SK-N-SH (cell line): ENCODE measurements around the gene SIK1. TPM values are rescaled to one million over a fixed set of nuclear protein-coding genes. Genes with fewer than 3 reads are reported as not detected.

Source experiments
- CTCF ChIA-PET: fragments of 300-600, 350-600 bp; formaldehyde crosslinking; extraction: SDS; loops from one replicate; lab custom pipeline; 2021; lab: Yijun Ruan, JAX
- POLR2A ChIA-PET: fragments of 350-600 bp; sonication (Branson Sonifier 250); formaldehyde crosslinking; extraction: SDS; loops from one replicate; lab custom pipeline; 2020; ENCODE audit warnings: antibody characterized with exemption, inconsistent platforms; lab: Yijun Ruan, JAX
- DNase-seq: peaks from one replicate; pipeline ENCODE4 v3.0.0; 2012
- H2AFZ ChIP-seq: fragments of 200-600 bp; sonication (generic); 2 replicates; pipeline ENCODE4 v1.8.1; 2016; ENCODE audit warnings: antibody characterized with exemption, mild to moderate bottlenecking, low read depth
- H3F3A ChIP-seq: fragments of 200-600 bp; sonication (generic); replicated peaks from 2 replicates; pipeline ENCODE3; 2016; ENCODE audit warnings: antibody characterized with exemption, mild to moderate bottlenecking; ENCODE audit not compliant: insufficient read depth
- H3K27ac ChIP-seq, 2 experiments: fragments of 200-500 bp in 1 of 2; fragments of 200-600 bp in 1 of 2; sonication (Bioruptor generic) in 1 of 2; sonication (generic), shearing (Covaris generic) in 1 of 2; 2 replicates each; pipeline versions ENCODE4 v1.5.1 to v1.6.1; 2014 to 2016; ENCODE audit warnings: low read depth in 2 of 2, inconsistent platforms in 1 of 2, low read length in 1 of 2, mild to moderate bottlenecking in 1 of 2, mixed read lengths in 1 of 2
- H3K27me3 ChIP-seq: fragments of 200-600 bp; sonication (generic), shearing (Covaris generic); 2 replicates; pipeline ENCODE4 v1.6.1; 2016; ENCODE audit warnings: mixed run types; ENCODE audit not compliant: insufficient read depth
- H3K36me3 ChIP-seq, 2 experiments: fragments of 200-500 bp in 1 of 2; fragments of 200-600 bp in 1 of 2; sonication (Bioruptor generic) in 1 of 2; sonication (generic) in 1 of 2; replicated peaks in 1 of 2; 2 replicates each; pipeline versions ENCODE3 to v1.5.1; 2014 to 2016; ENCODE audit warnings: low read length in 1 of 2, mild to moderate bottlenecking in 1 of 2; ENCODE audit not compliant: insufficient read depth in 2 of 2, control insufficient read depth in 1 of 2
- H3K4me1 ChIP-seq, 2 experiments: fragments of 200-500 bp in 1 of 2; fragments of 200-600 bp in 1 of 2; sonication (Bioruptor generic) in 1 of 2; sonication (generic), shearing (Covaris generic) in 1 of 2; 2 replicates each; pipeline versions ENCODE4 v1.5.1 to v1.6.1; 2014 to 2016; ENCODE audit warnings: low read depth in 1 of 2, low read length in 1 of 2, mixed run types in 1 of 2; ENCODE audit not compliant: insufficient read depth in 2 of 2, control insufficient read depth in 1 of 2
- H3K4me2 ChIP-seq: fragments of 200-600 bp; sonication (generic), shearing (Covaris generic); 2 replicates; pipeline ENCODE4 v1.6.1; 2017; ENCODE audit warnings: mixed run types
- H3K4me3 ChIP-seq, 2 experiments: fragments of 200-500 bp in 1 of 2; fragments of 200-600 bp in 1 of 2; sonication (Bioruptor generic) in 1 of 2; sonication (generic), shearing (Covaris generic) in 1 of 2; 2 replicates each; pipeline versions ENCODE4 v1.5.1 to v1.8.1; 2014 to 2016; ENCODE audit warnings: low read depth in 2 of 2, inconsistent platforms in 1 of 2, low read length in 1 of 2, mild to moderate bottlenecking in 1 of 2, mixed read lengths in 1 of 2, moderate library complexity in 1 of 2
- H3K79me2 ChIP-seq: fragments of 200-600 bp; sonication (generic); 2 replicates; pipeline ENCODE4 v1.8.1; 2017; ENCODE audit warnings: mild to moderate bottlenecking; ENCODE audit not compliant: insufficient read depth
- H3K9ac ChIP-seq: fragments of 200-600 bp; sonication (generic); 2 replicates; pipeline ENCODE4 v1.6.1; 2017; ENCODE audit warnings: mixed run types
- H3K9me2 ChIP-seq: fragments of 200-600 bp; sonication (generic); 2 replicates; pipeline ENCODE4 v1.6.1; 2017; ENCODE audit warnings: mixed run types
- H3K9me3 ChIP-seq: fragments of 200-600 bp; sonication (generic); 2 replicates; pipeline ENCODE4 v1.6.1; 2017; ENCODE audit warnings: mixed run types, mild to moderate bottlenecking, moderate library complexity
- H4K20me1 ChIP-seq: fragments of 200-600 bp; sonication (generic); 2 replicates; pipeline ENCODE4 v1.6.1; 2017; ENCODE audit warnings: mild to moderate bottlenecking, mixed run types; ENCODE audit not compliant: insufficient read depth
- CHD2 ChIP-seq: fragments of 150-350 bp; IDR thresholded peaks from 2 replicates; pipeline ENCODE4 v1.6.1; 2018; ENCODE audit warnings: low read length; ENCODE audit not compliant: partially characterized antibody
- ELF1 ChIP-seq: IDR thresholded peaks from 2 replicates; pipeline ENCODE4 v1.4.0; 2012
- FOSL2 ChIP-seq: IDR thresholded peaks from 2 replicates; pipeline ENCODE4 v1.4.0; 2012; ENCODE audit warnings: low read depth, mild to moderate bottlenecking, moderate library complexity, borderline replicate concordance
- FOXJ3 ChIP-seq: sonication (generic); formaldehyde crosslinking; IDR thresholded peaks from 2 replicates; pipeline ENCODE4 v1.5.1; 2020; ENCODE audit warnings: mild to moderate bottlenecking, missing genetic modification reagents
- IRF3 ChIP-seq: fragments of 150-350 bp; IDR thresholded peaks from 2 replicates; pipeline ENCODE4 v1.6.1; 2016; ENCODE audit warnings: mild to moderate bottlenecking, low read depth, low read length
- MEF2A ChIP-seq: IDR thresholded peaks from 2 replicates; pipeline ENCODE4 v1.4.0; 2012; ENCODE audit warnings: low read depth, borderline replicate concordance
- MXI1 ChIP-seq: IDR thresholded peaks from 2 replicates; pipeline ENCODE4 v1.6.1; 2012; ENCODE audit warnings: mild to moderate bottlenecking, low read depth, low read length, improper control_type of control experiment
- NRF1 ChIP-seq: IDR thresholded peaks from 2 replicates; pipeline ENCODE4 v1.6.1; 2012; ENCODE audit warnings: low read depth, mild to moderate bottlenecking, low read length
- POLR2AphosphoS5 ChIP-seq: IDR thresholded peaks from 2 replicates; pipeline ENCODE4 v1.6.1; 2012; ENCODE audit warnings: low read depth, low read length
- RFX5 ChIP-seq: IDR thresholded peaks from 2 replicates; pipeline ENCODE4 v1.6.1; 2012; ENCODE audit warnings: mild to moderate bottlenecking, improper control_type of control experiment, low read length
- RXRA ChIP-seq: IDR thresholded peaks from 2 replicates; pipeline ENCODE4 v1.4.0; 2012; ENCODE audit warnings: low read depth, mild to moderate bottlenecking, borderline replicate concordance
- SIN3A ChIP-seq: IDR thresholded peaks from 2 replicates; pipeline ENCODE4 v1.6.1; 2012; ENCODE audit warnings: low read depth, mild to moderate bottlenecking, low read length, moderate library complexity, borderline replicate concordance
- SMC3 ChIP-seq: IDR thresholded peaks from 2 replicates; pipeline ENCODE4 v1.6.1; 2012; ENCODE audit warnings: low read depth, low read length, improper control_type of control experiment
- TAF1 ChIP-seq: IDR thresholded peaks from 2 replicates; pipeline ENCODE4 v1.6.1; 2012; ENCODE audit warnings: low read depth, mild to moderate bottlenecking, low read length, moderate library complexity, borderline replicate concordance
- TEAD4 ChIP-seq: IDR thresholded peaks from 2 replicates; pipeline ENCODE4 v1.4.0; 2012; ENCODE audit warnings: mild to moderate bottlenecking, borderline replicate concordance; ENCODE audit not compliant: insufficient read depth
- YY1 ChIP-seq: IDR thresholded peaks from 2 replicates; pipeline ENCODE4 v1.4.0; 2012; ENCODE audit warnings: low read depth, mild to moderate bottlenecking
- WGBS: methylation state at CpG from one replicate; pipeline ENCODE4 v1.1.6; 2017; ENCODE audit warnings: low lambda C conversion rate; 5-methylcytosine and 5-hydroxymethylcytosine counted together
- polyA plus RNA-seq, 3 experiments: library from polyadenylated mRNA; depleted of rRNA; stranded (reverse); fragments of >200 nt; gene quantifications; 2 replicates each; pipeline ENCODE4 v1.2.3, GENCODE V29; 2012
- TF ChIP-seq, protein P1 (sequence below): fragments of 200-600 bp; sonication (generic); IDR thresholded peaks from 2 replicates; pipeline ENCODE4 v1.6.1; 2017; ENCODE audit warnings: antibody characterized with exemption, mild to moderate bottlenecking, moderate library complexity
- TF ChIP-seq, protein P2 (sequence below): IDR thresholded peaks from 2 replicates; pipeline ENCODE4 v1.6.1; 2012; ENCODE audit warnings: mild to moderate bottlenecking, low read depth, low read length, moderate library complexity
- TF ChIP-seq, protein P3 (sequence below): IDR thresholded peaks from 2 replicates; pipeline ENCODE4 v1.4.0; 2012; ENCODE audit warnings: low read depth

Gene SIK1
- polyA plus RNA-seq, 1 of the 3 experiments (the other 2 are of a cell fraction): 3.8 TPM

- no peak overlapping the region for H3K27ac ChIP-seq
- DNase-seq: no peak
- peaks cover 8 to 15% of the 10 kb centered on the region in 2 experiments; a peak in 2 of 4 replicates for H3K4me1 ChIP-seq
- H2AFZ ChIP-seq: no peak overlapping the region
- no peak for TF ChIP-seq FOSL2
- TF ChIP-seq NRF1: no peak
- TF ChIP-seq YY1: no peak
- no peak for TF ChIP-seq FOXJ3 (CRISPR knock-in tag)
- TF ChIP-seq SMC3: no peak
- TF ChIP-seq MEF2A: no peak
- TF ChIP-seq CHD2: no peak
- no peak for TF ChIP-seq RFX5
- TF ChIP-seq ELF1: no peak
- no peak for TF ChIP-seq IRF3
- no peak for TF ChIP-seq RXRA
- no peak for TF ChIP-seq TEAD4
- TF ChIP-seq MXI1: no peak
- no peak for TF ChIP-seq POLR2AphosphoS5
- 82% methylated on average over 8 of the region's 16 CpGs for WGBS
- H3K9me3 ChIP-seq: no peaks in the 10 kb centered on the region
- no peak overlapping the region for H3K4me3 ChIP-seq
- H4K20me1 ChIP-seq: no peaks in the 10 kb centered on the region
- H3K4me2 ChIP-seq: no peak overlapping the region
- POLR2A ChIA-PET: no interaction called here
- no peaks in the 10 kb centered on the region for H3K36me3 ChIP-seq
- no peak overlapping the region for H3K9ac ChIP-seq
- no peaks in the 10 kb centered on the region for H3K27me3 ChIP-seq
- no peaks in the 10 kb centered on the region for H3K9me2 ChIP-seq
- H3F3A ChIP-seq: no peaks in the 10 kb centered on the region
- CTCF ChIA-PET: no interaction called here
- no peaks in the 10 kb centered on the region for H3K79me2 ChIP-seq
Observed at GRCh38 chr21:43374228-43374885, 52.6 kb downstream of the SIK1 start.

DNA sequence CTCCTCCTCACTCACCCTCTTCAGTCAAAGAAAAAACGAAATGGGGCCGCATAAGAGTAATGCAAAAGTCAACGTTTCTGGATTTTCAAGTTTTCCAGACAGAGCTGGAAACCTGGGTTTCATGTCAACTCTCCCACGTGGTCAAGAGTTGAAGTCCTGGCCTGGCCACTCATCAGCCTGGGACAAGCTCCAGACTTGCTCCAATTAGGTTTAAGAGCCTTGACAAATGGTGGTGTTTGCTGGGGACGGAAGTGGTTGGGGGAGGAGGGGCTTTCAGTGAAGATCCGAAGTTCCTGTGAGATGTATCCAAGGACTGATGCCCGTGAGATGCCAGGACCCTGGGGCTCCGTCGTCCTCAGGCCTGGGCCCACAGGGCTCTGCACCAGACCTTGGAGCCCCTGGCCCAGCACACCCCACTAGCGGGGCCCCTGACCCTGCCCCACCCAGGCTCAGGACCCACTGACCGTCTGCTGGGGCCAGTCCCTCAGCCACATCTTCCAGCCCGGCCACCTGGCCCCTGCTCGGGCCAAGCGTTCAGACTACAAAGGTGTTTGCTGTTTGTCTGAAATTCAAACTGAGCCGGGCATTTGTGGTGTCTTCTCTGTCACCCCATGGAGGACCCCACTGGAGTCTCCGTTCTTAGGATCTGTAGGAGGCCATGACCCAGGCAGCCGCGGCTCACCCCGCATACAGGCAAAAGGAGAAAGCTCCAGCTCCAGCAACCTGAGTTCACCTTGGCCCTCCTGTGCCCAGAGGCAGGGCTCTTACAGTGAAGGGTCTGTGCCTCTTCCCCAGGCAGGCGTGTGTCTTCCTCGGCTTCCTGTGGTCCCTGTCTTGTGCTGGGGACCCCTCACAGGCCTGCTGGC is 53.3 kb downstream of the SIK1 start:
- peaks cover 8 to 22% of the 10 kb centered on the region in 2 experiments; a peak in 2 of 4 replicates for H3K4me1 ChIP-seq
- H3K9me2 ChIP-seq: no peaks in the 10 kb centered on the region
- ChIA-PET POLR2A (no interaction called here), CTCF (no interaction called here)
- no peaks in the 10 kb centered on the region for H3F3A ChIP-seq
- no peak overlapping the region for H3K4me2 ChIP-seq
- H3K79me2 ChIP-seq: no peaks in the 10 kb centered on the region
- H2AFZ ChIP-seq: no peak overlapping the region
- H3K4me3 ChIP-seq: no peak overlapping the region
- no peaks in the 10 kb centered on the region for H3K36me3 ChIP-seq
- DNase-seq: no peak
- no peak overlapping the region for H3K27ac ChIP-seq
- H3K9me3 ChIP-seq: no peaks in the 10 kb centered on the region
- 66% methylated on average over 12 of the region's 21 CpGs for WGBS
- no peaks in the 10 kb centered on the region for H3K27me3 ChIP-seq
- no peak overlapping the region for H3K9ac ChIP-seq
- H4K20me1 ChIP-seq: no peaks in the 10 kb centered on the region
- TF ChIP-seq, protein P1, sequence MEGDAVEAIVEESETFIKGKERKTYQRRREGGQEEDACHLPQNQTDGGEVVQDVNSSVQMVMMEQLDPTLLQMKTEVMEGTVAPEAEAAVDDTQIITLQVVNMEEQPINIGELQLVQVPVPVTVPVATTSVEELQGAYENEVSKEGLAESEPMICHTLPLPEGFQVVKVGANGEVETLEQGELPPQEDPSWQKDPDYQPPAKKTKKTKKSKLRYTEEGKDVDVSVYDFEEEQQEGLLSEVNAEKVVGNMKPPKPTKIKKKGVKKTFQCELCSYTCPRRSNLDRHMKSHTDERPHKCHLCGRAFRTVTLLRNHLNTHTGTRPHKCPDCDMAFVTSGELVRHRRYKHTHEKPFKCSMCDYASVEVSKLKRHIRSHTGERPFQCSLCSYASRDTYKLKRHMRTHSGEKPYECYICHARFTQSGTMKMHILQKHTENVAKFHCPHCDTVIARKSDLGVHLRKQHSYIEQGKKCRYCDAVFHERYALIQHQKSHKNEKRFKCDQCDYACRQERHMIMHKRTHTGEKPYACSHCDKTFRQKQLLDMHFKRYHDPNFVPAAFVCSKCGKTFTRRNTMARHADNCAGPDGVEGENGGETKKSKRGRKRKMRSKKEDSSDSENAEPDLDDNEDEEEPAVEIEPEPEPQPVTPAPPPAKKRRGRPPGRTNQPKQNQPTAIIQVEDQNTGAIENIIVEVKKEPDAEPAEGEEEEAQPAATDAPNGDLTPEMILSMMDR: no peak
- TF ChIP-seq TAF1 (no peak), SIN3A (no peak), CHD2 (no peak), SMC3 (no peak)
- TF ChIP-seq, protein P2, sequence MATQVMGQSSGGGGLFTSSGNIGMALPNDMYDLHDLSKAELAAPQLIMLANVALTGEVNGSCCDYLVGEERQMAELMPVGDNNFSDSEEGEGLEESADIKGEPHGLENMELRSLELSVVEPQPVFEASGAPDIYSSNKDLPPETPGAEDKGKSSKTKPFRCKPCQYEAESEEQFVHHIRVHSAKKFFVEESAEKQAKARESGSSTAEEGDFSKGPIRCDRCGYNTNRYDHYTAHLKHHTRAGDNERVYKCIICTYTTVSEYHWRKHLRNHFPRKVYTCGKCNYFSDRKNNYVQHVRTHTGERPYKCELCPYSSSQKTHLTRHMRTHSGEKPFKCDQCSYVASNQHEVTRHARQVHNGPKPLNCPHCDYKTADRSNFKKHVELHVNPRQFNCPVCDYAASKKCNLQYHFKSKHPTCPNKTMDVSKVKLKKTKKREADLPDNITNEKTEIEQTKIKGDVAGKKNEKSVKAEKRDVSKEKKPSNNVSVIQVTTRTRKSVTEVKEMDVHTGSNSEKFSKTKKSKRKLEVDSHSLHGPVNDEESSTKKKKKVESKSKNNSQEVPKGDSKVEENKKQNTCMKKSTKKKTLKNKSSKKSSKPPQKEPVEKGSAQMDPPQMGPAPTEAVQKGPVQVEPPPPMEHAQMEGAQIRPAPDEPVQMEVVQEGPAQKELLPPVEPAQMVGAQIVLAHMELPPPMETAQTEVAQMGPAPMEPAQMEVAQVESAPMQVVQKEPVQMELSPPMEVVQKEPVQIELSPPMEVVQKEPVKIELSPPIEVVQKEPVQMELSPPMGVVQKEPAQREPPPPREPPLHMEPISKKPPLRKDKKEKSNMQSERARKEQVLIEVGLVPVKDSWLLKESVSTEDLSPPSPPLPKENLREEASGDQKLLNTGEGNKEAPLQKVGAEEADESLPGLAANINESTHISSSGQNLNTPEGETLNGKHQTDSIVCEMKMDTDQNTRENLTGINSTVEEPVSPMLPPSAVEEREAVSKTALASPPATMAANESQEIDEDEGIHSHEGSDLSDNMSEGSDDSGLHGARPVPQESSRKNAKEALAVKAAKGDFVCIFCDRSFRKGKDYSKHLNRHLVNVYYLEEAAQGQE: no peak
- TF ChIP-seq, protein P3, sequence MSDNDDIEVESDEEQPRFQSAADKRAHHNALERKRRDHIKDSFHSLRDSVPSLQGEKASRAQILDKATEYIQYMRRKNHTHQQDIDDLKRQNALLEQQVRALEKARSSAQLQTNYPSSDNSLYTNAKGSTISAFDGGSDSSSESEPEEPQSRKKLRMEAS: no peak
